Cardiac septum (tissue), 1 donor: Measurements from ENCODE around the gene EMC9. TPM values are rescaled to one million over a fixed set of nuclear protein-coding genes. Genes with fewer than 3 reads are reported as not detected.
A peak's percentile ranks its signal among the peaks of the same experiment; 100 is the strongest.

Experiments used
- DNase-seq: peaks from one replicate; pipeline ENCODE4 v3.0.0-alpha.2; 2020; ENCODE audit warnings: low spot score
- intact Hi-C: fragments of 100-400 bp; cut with DNase I; formaldehyde crosslinking; loops from one replicate; pipeline ENCODE4 v1.14.0; 2022
- total RNA-seq: library from RNA; stranded (reverse); fragmentation: NEBNext Ultra II Directional; extraction: Animal tissue kit (Norgen Biotek cat#: 25700); gene quantifications from one replicate; pipeline ENCODE4 v1.2.1, GENCODE V29; 2021
- donor health status: DM: no; HTN: no; CAD: no.

Gene EMC9
- total RNA-seq, 1 donor from 2014 or later: 14.6 TPM

DNA sequence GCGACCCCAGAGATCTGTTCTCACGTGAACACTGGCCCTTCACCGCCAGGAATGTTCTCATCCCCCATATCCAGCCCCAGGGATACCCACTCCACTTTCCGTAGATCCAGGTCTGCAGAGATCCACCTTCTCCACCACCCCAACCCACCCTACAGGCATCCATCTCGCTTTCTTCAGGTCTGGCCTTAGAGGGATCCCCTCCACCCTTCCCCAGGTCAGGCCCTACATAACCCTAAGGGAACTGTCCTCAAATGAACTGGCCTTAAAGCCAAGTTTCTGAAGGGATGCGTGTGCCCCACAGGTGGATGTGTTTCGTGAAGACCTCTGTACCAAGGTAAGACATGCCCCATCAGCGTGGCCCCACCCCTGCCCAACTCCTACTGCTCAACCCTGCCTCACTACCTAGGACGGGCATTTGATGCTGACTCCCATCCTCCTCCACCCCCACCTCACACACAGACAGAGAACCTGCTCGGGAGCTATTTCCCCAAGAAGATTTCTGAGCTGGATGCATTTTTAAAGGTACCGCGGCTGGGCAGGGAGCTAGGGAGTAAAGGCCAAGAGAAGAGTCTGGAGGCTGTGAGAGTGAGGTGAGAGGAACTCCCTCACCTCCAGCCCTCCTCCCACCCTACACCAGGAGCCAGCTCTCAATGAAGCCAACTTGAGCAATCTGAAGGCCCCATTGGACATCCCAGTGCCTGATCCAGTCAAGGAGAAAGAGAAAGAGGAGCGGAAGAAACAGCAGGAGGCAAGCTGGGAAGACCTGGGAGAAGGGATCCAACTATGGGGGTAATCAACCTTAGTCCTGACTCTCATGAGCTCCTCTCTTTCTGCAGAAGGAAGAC, 4.5 kb downstream of the EMC9 start:
- no peak for DNase-seq
- intact Hi-C loops: loop anchor here (2.0 kb wide), 1 partner anchor 24 kb away; the partner anchor contains the start of gene IRF9

DNA sequence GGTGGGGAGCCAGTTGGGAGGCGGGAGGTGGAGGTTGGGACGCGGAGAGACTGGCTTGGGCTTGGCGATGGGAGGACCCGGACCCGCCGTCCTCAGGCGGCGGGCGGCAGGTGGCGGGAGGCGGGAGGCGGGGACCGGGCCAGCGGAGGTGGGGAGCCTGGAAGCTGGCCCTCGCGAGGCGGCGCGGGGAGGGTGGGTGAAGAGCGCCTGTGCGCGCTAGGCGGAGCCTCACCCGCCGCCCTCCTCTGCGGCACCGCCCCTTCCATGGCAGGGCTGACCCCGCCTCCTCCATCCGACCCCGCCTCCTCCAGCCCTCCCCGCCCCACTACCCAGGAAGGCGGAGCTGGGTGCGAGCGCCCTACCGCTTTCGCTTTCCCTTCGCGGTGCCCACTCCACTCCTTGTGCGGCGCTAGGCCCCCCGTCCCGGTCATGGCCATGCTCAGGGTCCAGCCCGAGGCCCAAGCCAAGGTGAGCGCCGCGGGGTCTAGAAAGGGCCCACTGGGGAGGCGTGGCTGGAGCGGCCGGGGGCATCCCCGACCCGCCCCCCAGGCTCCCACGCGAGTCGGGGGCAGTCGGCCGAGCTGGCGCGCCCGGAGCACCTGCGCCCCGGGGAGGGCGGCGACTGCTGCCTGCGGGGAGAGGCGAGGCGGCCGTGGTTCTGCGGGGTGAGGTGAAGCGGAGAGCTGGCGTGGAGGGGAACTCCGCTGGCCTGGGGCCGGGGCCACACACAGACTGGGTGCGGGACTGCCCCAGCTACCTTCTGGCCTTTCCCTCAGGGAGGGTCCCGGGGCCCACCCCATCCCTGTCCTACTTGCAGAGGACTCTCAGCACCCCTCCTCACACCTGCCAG, 5.3 kb downstream of the EMC9 start, which contains the start of gene PSME1:
TSS of gene PSME1 (plus strand) at position 361 of the 850 bp plus-strand sequence. CDS start at position 430, 69 bp downstream.
- peak; percentile 98 for DNase-seq
- intact Hi-C loops: loop anchor here (2.0 kb wide), 1 partner anchor 25 kb away; the partner anchor contains the start of gene IRF9

DNA sequence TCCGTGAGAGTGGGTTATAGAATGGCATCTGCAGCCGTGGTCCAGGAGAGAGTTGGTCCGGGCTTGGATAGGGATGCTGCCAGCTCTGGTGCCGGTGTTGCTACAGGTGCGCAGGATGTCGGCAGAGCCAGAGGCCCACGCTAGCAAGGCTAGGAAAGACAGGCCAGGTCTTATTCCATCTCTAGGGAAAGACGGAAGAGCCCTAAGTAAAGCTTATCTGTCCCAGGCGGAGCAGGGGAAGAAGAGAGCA, 5.9 kb downstream of the EMC9 start:
- DNase-seq: no peak
- intact Hi-C loops: no loop called here

DNA sequence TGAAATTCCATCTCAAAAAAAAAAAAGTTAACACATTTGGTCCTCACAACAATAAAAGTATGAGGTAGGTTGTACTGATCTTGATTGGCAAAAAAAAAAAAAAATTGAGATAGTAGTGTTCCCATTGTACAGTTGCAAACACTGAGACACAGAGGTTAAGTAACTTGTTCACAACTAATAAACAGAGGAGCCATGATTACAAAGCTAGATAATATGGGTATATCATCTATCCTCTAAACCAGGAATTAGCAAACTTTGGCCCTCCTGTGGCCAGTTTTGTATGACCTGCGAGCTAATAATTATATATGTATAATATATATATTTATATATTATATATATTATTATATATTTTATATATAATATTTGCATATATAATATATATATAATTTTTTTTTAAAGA, 7.7 kb downstream of the EMC9 start:
- no peak for DNase-seq
- intact Hi-C loops: no loop called here

DNA sequence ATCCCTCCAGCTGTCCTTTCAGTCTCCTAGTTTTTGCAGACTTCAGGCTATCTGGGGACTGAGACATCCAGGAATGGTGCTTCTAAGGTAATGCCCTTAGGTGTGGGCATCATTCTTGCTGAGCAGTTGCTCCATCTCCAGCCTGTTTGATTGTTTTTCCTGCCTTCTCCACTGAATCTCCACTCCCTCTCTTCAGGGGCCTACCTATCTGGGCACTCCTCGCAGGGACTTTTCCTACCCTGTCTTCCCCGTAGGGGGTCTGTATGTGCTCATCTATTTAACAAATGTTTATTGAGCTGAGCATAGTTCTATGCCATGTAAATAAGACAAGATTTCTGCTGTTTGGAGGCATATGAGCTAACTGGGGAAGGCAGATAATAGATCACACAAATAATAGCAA, 8.4 kb downstream of the EMC9 start:
- intact Hi-C loops: no loop called here
- DNase-seq: no peak

DNA sequence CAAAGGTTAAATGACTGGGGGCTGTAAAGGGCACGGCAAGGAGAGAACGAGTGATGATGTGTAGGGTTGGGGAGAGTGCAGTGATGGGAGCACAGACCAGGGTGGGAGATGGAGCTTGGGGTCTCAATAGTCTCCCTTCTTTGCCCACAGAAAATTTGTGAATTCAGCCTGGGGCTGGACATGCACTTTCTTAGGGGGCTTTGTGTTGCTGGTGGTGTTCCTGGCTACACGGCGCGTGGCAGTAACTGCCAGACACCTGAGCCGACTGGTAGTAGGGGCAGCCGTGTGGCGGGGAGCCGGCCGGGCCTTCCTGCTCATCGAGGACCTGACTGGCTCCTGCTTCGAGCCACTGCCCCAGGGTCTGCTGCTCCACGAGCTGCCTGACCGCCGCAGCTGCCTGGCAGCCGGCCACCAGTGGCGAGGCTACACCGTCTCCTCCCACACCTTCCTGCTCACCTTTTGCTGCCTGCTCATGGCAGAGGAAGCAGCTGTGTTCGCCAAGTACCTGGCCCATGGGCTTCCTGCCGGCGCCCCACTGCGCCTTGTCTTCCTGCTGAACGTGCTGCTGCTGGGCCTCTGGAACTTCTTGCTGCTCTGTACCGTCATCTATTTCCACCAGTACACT, 9.2 kb downstream of the EMC9 start:
- DNase-seq: no peak
- intact Hi-C loops: no loop called here

DNA sequence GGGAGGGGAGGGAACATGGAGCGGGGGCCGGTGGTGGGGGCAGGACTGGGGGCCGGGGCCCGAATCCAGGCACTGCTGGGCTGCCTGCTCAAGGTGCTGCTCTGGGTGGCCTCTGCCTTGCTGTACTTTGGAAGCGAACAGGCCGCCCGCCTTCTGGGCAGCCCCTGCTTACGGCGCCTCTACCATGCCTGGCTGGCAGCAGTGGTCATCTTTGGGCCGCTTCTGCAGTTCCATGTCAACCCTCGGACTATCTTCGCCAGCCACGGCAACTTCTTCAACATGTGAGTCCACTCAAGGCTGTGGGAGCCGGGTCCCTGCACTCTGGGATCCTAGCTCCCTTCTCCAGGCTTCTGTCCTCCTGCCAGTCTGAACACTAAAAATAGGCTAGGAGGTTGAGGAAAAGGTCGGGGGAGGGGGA, 9.8 kb downstream of the EMC9 start:
- no peak for DNase-seq

DNA sequence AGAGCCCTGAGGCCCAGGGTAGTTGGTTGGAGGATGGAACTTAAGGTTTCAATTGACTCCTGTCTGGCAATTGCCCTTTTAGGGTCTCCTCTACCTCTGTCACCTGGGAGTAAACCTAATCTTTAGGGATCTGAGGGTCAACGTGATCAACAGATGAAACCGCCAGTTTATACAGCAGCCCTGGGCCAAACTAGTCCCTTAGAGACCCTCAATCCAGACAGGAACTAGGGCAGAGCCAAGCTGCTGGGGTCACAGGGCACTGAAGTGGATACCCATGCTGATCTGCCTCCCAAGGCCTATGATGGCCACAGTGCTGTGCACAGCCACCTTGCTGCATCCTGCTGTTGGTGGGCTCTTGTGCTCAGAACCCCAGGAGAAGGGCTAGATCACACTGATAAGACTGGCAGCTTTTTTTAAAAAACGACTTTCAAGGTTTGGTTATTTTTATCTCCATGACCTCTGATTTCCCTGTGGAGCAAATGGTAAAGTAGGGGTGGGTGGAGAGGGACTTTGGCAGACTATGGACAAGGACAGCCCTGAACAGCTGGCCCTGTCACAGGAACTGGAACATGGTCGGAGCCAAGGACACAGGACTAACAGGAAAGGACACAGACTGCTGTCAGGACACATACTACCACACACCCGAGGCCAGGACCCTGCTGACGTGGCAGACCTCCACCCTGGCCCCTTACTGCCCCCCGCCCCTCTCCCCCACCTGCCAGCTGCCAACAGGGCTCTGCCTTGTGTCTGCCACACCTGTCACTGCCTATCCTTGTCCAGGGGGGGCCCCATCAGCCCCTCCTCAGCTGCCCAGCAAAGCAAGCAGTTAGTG, 10.5 kb downstream of the EMC9 start:
- peak; percentile 84 for DNase-seq
- intact Hi-C loops: no loop called here

More for the DNA sequence above, 9.8 kb downstream of the EMC9 start:
- intact Hi-C loops: no loop called here

DNA sequence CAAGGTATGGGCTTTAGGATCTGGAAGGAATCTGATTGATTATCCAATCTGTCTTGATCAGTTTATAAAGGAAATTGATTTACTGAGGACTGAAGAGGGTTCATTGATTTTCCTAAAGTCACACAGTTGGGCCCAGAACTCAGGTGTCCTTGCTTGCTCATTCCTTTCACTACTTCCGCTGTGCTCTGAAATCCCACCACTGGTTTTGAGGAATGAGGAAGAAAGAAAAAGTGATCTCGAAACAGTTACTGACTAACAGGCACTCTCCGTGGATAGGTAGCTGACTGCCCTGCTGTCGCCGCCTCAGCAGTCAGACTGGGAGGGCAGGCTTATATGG, 11.0 kb downstream of the EMC9 start, which contains the start of gene FITM1:
TSS of gene FITM1 (plus strand) at position 280 of the 337 bp plus-strand sequence. CDS start 905 bp downstream, outside the sequence.
- intact Hi-C loops: no loop called here
- no peak for DNase-seq

DNA sequence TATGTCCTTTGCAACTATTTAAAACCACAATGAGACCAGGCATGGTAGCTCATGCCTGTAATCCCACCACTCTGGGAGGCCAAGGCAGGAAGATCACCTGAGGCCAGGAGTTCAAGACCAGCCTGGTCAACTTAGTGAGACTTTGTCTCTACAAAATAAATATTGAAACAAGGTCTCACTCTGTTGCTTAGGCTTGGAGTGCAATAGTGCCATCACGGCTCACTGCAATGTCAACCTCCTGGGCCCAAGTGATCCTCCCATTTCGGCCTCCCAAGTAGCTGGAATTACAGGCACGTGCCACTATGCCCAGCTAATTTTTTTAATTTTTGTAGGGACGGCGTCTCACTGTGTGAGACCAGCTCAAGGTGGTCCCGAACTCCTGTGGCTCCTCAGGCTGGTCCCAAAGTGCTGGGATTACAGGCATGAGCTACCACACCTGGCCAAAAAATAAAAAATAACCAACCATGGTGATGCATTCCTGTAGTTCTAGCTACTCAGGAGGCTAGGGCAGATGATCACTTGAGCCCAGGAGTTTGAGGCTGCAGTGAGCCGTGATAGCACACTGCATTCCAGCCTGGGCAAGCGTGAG, 11.9 kb downstream of the EMC9 start:
- intact Hi-C loops: no loop called here
- DNase-seq: no peak

DNA sequence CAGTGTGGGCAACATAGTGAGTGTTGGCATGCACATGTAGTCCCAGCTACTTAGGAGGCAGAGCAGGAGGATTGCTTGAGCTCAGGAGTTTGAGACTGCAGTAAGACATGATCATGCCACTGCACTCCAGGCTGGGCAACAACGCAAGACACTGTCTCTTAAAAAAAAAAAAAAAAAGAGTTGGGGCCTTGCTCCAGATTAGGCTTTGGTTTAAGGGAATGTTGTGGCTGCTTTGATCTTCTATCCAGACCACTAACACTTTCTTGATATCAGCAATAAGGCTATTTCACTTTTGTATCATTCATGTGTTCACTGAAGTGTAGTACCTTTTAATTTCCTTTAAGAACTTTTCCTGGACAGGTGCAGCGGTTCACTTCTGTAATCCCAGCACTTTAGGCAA, 13.7 kb downstream of the EMC9 start:
- intact Hi-C loops: no loop called here
- peak; percentile 66 for DNase-seq

DNA sequence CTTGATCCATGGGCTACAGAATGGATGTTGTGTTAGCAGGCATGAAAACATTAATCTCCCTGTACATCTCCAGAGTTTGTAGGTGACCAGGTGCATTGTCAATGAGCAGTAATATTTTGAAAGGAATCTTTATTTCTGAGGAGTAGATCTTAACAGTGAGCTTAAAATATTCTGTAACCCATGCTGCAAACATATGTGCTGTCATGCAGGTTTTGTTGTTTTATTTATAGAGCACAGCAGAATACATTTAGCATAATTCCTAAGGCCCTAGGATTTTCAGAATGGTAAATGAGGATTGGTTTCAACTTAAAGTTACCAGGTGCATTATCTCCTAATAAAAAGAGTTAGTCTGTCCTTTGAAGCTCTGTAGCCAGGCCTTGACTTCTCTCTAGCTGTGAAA, 14.5 kb downstream of the EMC9 start:
- intact Hi-C loops: no loop called here
- DNase-seq: no peak

DNA sequence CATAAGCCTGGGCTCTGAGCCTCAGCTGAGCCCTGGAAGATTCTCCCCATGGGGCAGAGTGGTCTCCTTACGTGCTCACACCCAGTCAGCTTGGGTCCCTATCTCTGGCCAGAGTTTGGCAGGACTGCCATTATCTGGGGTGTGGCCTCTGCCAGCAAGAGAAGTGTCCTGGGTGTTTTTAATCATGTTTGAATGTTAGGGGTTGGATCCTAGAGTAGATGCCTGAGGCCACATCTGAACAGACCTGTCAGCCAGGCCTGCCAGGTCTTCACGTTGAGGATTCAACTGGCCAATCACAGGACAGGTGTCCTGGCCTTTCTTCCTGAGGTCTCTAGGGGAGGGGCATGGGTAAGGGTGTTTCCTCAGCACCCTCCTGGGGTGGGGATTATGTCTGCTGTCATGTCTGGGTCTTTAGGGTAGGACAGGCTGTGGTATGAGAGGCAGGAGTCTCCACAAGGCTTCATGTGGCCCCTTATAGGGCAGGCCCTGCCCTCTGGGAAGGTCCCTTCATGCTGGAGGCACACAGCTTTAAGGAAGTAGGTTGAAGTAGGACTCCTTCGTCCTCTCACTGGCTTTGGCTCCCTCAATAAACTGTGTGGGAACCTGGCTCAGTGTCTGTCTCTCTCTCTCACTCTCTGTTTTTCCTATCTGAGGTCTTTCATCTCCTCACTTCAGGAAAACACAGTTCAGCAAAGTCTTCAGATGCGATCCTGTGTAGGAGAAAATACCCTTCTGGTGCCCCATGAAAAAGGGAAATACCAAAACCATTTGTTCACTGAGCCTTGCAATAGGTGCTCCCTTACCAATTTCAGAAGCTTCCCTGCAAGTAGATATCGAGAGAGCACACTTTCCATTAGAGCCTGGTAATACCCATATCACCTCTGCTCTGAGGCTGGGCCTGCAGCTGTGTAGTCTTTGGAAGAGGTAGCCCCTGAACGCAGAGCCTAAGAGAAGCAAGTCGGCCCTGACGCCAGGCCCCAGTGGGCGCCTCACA, 17.7 kb downstream of the EMC9 start:
- intact Hi-C loops: no loop called here
- peak; percentile 51 for DNase-seq

DNA sequence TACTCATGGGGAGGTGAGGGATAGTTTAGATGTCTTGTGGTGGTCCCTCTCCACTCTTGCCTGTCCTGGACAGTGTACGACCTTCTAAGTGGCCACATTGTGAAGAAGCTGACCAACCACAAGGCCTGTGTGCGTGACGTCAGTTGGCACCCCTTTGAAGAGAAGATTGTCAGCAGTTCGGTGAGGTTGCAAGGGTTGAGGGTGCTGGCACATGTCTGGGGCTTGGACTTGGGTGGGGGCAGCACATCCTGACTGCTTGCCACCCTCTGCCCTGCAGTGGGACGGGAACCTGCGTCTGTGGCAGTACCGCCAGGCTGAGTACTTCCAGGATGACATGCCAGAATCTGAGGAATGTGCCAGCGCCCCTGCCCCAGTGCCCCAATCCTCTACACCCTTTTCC, 18.5 kb downstream of the EMC9 start:
- DNase-seq: peak; percentile 50
- intact Hi-C loops: no loop called here

DNA sequence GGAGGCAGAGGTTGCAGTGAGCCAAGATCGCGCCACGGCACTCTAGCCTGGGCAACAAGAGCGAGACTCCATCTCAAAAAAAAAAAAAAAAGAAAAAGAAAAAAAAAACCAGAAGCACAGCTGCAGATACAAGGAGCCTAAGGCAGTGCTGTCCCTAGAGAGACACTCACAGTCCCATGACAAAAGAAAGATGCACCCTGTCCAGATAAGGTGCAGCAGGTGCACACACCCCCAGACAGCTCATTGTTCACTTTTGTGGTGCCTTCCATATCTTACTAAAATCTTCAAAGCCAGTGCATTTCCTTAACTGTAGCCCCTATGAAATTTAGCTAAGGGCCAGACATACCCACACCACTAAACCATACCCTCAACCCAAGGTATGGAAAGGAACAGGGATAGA, 19.0 kb downstream of the EMC9 start:
- intact Hi-C loops: no loop called here
- DNase-seq: no peak

DNA sequence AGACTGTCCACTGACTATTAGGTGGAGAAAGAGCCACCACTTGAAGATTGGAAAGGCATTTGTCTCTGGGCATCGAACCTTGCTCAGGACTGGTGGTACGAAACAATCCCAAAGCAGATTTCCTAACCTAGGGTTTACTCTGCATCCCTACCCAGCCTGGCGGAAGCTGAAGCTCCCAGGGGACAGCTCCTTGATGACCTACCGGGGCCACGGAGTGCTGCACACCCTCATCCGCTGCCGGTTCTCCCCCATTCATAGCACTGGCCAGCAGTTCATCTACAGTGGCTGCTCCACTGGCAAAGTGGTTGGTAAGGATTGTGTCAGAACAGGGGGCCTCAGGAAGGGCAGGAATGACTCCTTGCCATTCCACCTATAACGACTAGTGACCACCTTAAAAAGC, 20.2 kb downstream of the EMC9 start:
- no peak for DNase-seq
- intact Hi-C loops: no loop called here

DNA sequence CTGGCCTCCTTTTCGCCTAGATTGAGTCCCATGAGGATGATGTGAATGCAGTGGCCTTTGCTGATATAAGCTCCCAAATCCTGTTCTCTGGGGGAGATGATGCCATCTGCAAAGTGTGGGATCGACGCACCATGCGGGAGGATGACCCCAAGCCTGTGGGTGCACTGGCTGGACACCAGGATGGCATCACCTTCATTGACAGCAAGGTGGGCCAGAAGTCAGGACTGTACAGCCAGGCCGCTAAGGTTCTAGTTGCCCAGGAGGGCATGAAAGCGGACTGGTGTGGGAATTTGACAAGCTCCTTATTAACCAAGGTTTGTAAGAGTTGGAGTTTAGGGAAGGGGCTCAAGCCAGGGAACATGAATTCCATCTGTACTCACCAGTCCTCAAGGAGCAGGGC, 21.7 kb downstream of the EMC9 start:
- intact Hi-C loops: no loop called here
- peak; percentile 60 for DNase-seq

DNA sequence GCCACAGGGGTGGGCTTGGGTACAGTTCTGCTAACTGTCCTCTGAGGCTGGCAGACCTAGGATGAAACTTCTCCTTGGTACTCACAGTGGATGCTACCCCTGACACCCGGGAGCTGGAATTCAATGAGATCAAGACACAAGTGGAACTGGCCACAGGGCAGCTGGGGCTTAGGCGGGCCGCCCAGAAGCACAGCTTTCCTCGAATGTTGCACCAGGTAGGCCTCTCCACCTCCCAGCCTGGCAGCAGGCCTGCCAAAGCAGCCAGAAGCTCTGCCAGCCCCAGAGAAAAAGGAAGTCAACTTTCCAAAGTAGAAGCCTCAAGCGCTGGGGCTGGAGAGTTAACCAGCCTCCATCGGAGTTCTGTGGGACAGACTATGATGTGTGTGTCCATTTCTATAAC, 24.2 kb downstream of the EMC9 start:
- intact Hi-C loops: no loop called here
- no peak for DNase-seq
